Stimulated activated CD8-positive, alpha-beta memory T cell treated with anti-CD3 and anti-CD28 coated beads, Interleukin-4, amount 100 ng/mL, for 48 hours (primary cell): ENCODE data around the gene DYNLT1.

Source experiments
- DNase-seq: peaks from one replicate; pipeline ENCODE4 v3.0.0-alpha.2; 2020

DYNLT1 gene

GRCh38 chr6:158591810-158592209 is 52.7 kb downstream of the DYNLT1 start:
- DNase-seq, result no peak

- DNase-seq, result no peak
These were observed 53.3 kb downstream of the DYNLT1 start for GRCh38 chr6:158591134-158591809.

- DNase-seq, result no peak
These were observed 55.2 kb downstream of the DYNLT1 start for GRCh38 chr6:158589366-158589765.

- no peak for DNase-seq
These were observed 57.9 kb downstream of the DYNLT1 start for GRCh38 chr6:158586652-158587051.
